NT2/D1 (cell line): ENCODE results near the gene KRTDAP.

Experiments used
- SUZ12 ChIP-seq: IDR thresholded peaks from 2 replicates; pipeline ENCODE4 v1.6.1; 2011; ENCODE audit not compliant: insufficient read length, insufficient read depth; ENCODE audit errors: extremely low read depth
- YY1 ChIP-seq: IDR thresholded peaks from 2 replicates; pipeline ENCODE4 v1.6.1; 2011; ENCODE audit not compliant: insufficient read length, insufficient read depth
- ZNF274 ChIP-seq: IDR thresholded peaks from 2 replicates; pipeline ENCODE4 v1.6.1; 2011; ENCODE audit warnings: mild to moderate bottlenecking, low read depth, low read length

DNA sequence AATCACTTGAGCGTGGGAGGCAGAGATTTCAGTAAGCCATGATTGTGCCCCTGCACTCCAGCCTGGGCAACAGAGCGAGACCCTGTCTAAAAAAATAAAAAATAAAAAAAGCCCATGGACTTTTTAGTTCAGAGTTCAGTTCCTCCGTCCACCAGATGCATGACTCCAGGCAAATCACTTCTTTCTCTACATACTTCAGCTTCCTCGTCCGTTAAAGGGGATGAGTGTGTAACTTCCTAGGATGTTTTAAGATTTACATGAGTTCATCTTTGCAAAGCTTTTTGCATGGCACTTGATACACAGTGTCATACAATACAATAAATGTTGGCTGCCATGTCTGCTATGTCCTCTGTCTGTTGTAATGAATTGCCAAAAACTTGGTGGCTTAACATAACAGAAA is 52.2 kb downstream of the KRTDAP start:
- no peak for TF ChIP-seq ZNF274
- TF ChIP-seq YY1 = no peak
- TF ChIP-seq SUZ12 = no peak
